ENCODE results near the gene C2CD2L.

The C2CD2L gene

DNA sequence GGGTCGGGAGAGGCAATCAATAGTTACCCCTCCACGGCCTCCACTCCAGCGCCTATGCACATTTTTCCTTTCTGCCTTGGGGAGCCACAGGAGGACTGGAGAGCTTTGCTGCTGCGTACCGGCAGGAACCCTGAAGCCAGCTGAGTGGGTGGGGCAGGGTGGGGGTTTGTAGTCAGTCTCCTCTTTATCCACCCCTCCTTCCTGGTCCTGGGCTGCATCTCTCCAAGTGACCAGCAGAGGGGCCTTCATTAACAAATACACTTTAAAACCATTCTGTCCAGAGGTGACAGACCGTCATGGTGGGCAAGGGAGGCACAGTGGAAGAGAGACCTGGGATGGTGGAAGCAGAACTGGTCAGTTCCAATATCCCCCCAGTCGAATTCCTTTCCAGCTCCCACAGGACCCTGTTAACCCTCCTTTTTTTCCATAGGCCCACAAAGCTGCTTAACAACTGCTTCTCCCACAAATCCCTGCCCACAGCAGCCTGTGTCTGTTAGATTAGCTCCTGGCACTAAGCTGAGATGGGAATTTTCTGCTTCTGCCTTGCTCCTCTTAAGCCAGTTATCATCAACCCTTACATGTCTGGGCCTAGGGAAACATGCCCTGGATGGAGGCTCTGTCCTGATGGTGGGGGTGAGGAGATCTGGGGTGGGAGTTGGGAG lies 37.8 kb downstream of the C2CD2L start:
- CTCF ChIA-PET: interaction anchor here (0.7 to 6.3 kb wide), 20 partner anchors 10 to 192 kb away, joined by 3 to 53 read pairs (median 5); partner anchors contain the start of genes HINFP and NLRX1
- DNase-seq (ENCODE audit: extremely low spot score): peak; percentile 82
- POLR2A ChIA-PET: no interaction called here
- TF ChIP-seq, protein P1, sequence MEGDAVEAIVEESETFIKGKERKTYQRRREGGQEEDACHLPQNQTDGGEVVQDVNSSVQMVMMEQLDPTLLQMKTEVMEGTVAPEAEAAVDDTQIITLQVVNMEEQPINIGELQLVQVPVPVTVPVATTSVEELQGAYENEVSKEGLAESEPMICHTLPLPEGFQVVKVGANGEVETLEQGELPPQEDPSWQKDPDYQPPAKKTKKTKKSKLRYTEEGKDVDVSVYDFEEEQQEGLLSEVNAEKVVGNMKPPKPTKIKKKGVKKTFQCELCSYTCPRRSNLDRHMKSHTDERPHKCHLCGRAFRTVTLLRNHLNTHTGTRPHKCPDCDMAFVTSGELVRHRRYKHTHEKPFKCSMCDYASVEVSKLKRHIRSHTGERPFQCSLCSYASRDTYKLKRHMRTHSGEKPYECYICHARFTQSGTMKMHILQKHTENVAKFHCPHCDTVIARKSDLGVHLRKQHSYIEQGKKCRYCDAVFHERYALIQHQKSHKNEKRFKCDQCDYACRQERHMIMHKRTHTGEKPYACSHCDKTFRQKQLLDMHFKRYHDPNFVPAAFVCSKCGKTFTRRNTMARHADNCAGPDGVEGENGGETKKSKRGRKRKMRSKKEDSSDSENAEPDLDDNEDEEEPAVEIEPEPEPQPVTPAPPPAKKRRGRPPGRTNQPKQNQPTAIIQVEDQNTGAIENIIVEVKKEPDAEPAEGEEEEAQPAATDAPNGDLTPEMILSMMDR (IDR thresholded peaks at IDR 0.05; ENCODE audit: control extremely low read depth, extremely low read depth, low read depth, missing control alignments): peak; percentile 61

DNA sequence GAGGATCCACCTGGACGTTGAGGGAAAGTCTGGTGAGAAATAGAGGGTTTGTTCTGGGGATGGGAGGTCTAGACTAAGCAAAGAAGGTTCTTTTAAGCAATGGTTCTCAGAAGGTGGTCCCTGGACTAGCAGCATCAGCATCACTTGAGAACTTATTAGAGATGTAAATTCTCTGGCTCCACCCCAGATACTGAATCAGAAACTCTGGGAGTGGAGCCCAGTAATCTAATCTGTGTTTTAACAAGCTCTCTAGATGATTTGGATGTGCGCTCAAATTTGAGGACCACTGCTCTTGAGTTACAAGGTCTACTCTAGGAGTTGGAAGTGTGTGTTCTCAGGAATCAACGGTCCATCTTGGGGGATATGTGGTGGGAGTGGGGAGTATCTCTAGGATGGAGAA lies 38.4 kb downstream of the C2CD2L start:
- POLR2A ChIA-PET: no interaction called here
- DNase-seq (ENCODE audit: extremely low spot score): no peak

DNA sequence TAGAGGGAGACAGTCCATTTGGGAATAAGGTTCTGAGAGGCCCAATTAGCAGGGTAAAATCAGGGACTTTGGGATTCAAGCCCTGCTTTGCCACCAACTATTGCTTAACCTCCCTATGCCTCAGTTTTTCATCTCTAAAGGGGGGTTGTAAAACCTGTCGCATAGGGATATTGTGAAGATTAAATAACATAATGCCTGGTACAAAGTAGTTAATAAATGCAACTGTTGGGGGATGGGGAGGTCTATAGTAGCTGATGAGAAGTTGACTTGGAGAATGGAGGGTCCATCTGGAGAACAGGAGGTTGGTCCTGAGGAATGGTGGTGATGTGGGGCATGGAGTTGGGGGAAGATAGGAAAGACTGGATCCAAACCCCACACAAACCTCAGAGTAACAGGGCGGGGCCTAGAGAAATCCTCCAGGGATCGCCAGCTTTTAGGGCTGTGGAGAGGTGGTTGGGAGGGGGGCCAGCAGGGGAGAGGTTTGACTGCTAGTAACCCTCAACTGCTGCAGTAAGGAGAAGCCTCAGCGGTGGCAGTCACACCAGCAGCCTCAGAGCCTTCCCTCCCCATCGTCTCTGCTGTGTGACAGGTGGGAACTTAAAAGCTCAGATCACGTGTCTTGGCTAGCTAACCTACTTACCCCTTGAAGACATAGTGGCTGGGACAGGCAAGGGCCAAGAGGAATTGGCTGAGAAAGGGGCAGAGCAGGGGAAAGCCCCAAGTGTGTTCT lies 40.6 kb downstream of the C2CD2L start:
- ChIA-PET POLR2A (no interaction called here), CTCF (interaction anchor here (1.4 to 6.3 kb wide), 4 partner anchors 7 to 175 kb away, joined by 4 to 53 read pairs (median 5); no protein-coding TSS in a partner anchor)
- TF ChIP-seq, protein P1 (IDR thresholded peaks at IDR 0.05; ENCODE audit: control extremely low read depth, extremely low read depth, low read depth, missing control alignments): no peak
- DNase-seq (ENCODE audit: extremely low spot score): no peak

More for the DNA sequence above, 38.4 kb downstream of the C2CD2L start:
- CTCF ChIA-PET: interaction anchor here (0.7 to 6.3 kb wide), 19 partner anchors 10 to 192 kb away, joined by 3 to 53 read pairs (median 5); partner anchors contain the start of genes HINFP and NLRX1
- TF ChIP-seq, protein P1 (IDR thresholded peaks at IDR 0.05; ENCODE audit: control extremely low read depth, extremely low read depth, low read depth, missing control alignments): no peak

DNA sequence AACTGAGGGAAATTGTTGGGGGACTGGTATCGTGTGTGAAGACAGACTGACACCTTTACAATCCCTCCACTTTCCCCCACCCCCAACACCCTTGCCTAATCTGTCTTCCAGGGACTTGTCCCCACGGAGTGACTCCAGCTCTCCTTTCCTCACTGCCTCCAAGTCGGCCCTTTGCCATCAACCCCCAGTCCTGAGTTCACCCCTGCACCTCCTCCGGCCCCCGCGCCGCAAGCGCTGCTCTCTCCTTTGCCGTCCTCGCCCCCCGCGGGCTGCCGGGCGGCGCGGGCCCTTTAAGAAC lies 41.5 kb downstream of the C2CD2L start:
- ChIA-PET CTCF (interaction anchor here (0.9 to 2.3 kb wide), 4 partner anchors 47 to 174 kb away, joined by 3 to 9 read pairs (median 5); no protein-coding TSS in a partner anchor), POLR2A (no interaction called here)
- DNase-seq (ENCODE audit: extremely low spot score): no peak
- TF ChIP-seq, protein P1 (IDR thresholded peaks at IDR 0.05; ENCODE audit: control extremely low read depth, extremely low read depth, low read depth, missing control alignments): no peak

DNA sequence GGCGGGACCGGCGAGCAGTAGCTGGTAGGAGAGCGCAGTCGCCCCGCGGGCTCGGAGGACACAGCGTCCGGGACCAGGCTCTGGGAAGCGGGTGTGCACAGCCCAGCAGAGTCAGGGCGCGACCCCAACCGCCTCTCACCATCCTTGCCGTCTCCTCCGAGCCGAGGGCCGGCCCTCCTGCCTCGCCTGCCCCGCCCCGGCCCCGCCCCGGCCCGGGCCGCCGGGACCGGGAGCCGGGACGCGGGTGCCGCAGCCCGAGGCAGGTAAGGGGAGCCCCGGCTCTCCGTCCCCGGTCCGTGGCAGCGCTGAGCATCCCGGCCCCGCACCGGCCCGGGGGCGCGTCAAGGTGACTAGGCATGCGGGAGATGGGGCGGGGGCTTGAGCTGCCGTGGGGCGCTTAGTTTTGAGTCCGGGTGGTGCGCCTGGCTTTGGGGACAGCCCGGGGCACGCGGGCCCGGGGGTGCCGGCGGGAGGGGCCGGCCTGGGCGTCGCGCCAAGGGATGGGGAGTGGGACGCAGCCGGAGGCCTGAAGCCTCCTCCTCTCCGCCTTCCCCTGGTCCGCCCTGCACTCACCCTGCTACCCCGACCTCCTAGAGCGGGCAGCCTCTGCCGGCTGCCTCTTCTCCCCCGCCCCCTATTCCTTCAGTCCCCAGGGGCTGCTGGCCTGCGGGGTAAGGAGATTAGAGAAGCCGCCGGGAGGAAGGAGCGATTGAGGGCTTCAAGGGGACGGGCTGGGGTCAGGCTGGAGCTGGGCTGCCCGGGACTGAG lies 42.1 kb downstream of the C2CD2L start, which contains the start of gene ABCG4:
Gene ABCG4, plus strand, starts transcription at position 35 of the 768 bp plus-strand sequence. CDS start 914 bp downstream, outside the sequence.
- ChIA-PET CTCF (interaction anchor here (0.8 to 2.3 kb wide), 4 partner anchors 42 to 174 kb away, joined by 3 to 9 read pairs (median 4); no protein-coding TSS in a partner anchor), POLR2A (no interaction called here)
- no peak for DNase-seq (ENCODE audit: extremely low spot score)
- TF ChIP-seq, protein P1 (IDR thresholded peaks at IDR 0.05; ENCODE audit: control extremely low read depth, extremely low read depth, low read depth, missing control alignments): no peak

DNA sequence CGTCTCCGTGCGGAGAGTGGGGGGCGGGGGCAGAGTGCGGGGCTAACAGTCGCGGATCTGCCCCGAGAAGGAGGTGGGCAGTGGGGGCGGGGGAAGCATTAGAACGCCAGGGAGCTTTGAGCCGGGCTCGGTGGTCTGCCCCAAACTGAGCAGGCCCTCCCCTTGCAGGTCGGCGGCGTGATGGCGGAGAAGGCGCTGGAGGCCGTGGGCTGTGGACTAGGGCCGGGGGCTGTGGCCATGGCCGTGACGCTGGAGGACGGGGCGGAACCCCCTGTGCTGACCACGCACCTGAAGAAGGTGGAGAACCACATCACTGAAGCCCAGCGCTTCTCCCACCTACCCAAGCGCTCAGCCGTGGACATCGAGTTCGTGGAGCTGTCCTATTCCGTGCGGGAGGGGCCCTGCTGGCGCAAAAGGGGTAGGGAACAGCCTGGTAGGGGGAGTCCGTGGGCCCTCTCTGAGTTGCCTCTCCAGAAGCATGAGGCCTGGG lies 42.7 kb downstream of the C2CD2L start:
- ChIA-PET CTCF (interaction anchor here (0.8 to 8.9 kb wide), 4 partner anchors 20 to 46 kb away, joined by 3 to 45 read pairs (median 6); partner anchors contain the start of gene NLRX1), POLR2A (no interaction called here)
- TF ChIP-seq, protein P1 (IDR thresholded peaks at IDR 0.05; ENCODE audit: control extremely low read depth, extremely low read depth, low read depth, missing control alignments): no peak
- DNase-seq (ENCODE audit: extremely low spot score): no peak
